ENCODE measurements around the gene MICU2. TPM values are rescaled to one million over a fixed set of nuclear protein-coding genes. Genes with fewer than 3 reads are reported as not detected.

The MICU2 gene
- total and polyA plus RNA-seq, 2 experiments from 2014 or later = 51.0 to 122 TPM

- Histone ChIP-seq H3K36me3 (ENCODE audit: insufficient read depth) (no peaks in the 10 kb centered on the region), H4K20me1 (replicated peaks; ENCODE audit: insufficient read depth) (0 out of 2 replicates have a peak, but pooled peaks cover 2% of the 10 kb centered on the region), H2AFZ (no peak overlapping the region), H3K27ac (ENCODE audit: low read depth) (no peak overlapping the region), H3K27me3 (ENCODE audit: insufficient read depth) (no peaks in the 10 kb centered on the region), H3K79me2 (replicated peaks; ENCODE audit: insufficient read depth) (no peaks in the 10 kb centered on the region), H3K4me1 (ENCODE audit: insufficient read depth) (no peaks in the 10 kb centered on the region), H3K9me2 (ENCODE audit: insufficient read depth) (no peaks in the 10 kb centered on the region), H3K4me2 (no peak overlapping the region), H3K4me3 (no peak overlapping the region), H3F3A (replicated peaks; ENCODE audit: low read depth) (no peaks in the 10 kb centered on the region)
- H3K27me3 Mint-ChIP-seq (ENCODE audit: insufficient read depth, low read depth, poor library complexity) = peaks cover 2% of the 10 kb centered on the region
- H3K36me3 Mint-ChIP-seq (ENCODE audit: low read depth) = peaks cover 3% of the 10 kb centered on the region; the same call in 1 of the 3 replicates
- no peaks in the 10 kb centered on the region; the same call in 2 of the 3 replicates for H3K9me3 Mint-ChIP-seq
- H3K27ac Mint-ChIP-seq = no peak overlapping the region
- no peak overlapping the region for H3K4me3 Mint-ChIP-seq
- H3K4me1 Mint-ChIP-seq = no peaks in the 10 kb centered on the region
- ATAC-seq (no peak), DNase-seq (ENCODE audit: low spot score) (no peak)
- TF ChIP-seq EZH2phosphoT487 (IDR thresholded peaks at IDR 0.05; ENCODE audit: unreplicated experiment) (no peak), REST (IDR thresholded peaks at IDR 0.05; ENCODE audit: unreplicated experiment) (no peak), CTCF (conservative IDR thresholded peaks at IDR 0.05; ENCODE audit: low read depth in 2 of 2) (no peak), NANOG (IDR thresholded peaks at IDR 0.05; ENCODE audit: borderline replicate concordance) (no peak)
Observed at GRCh38 chr13:21529146-21529893, 74.7 kb downstream of the MICU2 start.

GRCh38 chr13:21528616-21529015, 75.4 kb downstream of the MICU2 start:
- no peaks in the 10 kb centered on the region for H3K4me1 Mint-ChIP-seq
- no peak overlapping the region for H2AFZ ChIP-seq
- peaks cover 3% of the 10 kb centered on the region; the same call in 1 of the 3 replicates for H3K36me3 Mint-ChIP-seq (ENCODE audit: low read depth)
- no peaks in the 10 kb centered on the region for H3K36me3 ChIP-seq (ENCODE audit: insufficient read depth)
- no peak overlapping the region for H3K4me2 ChIP-seq
- ATAC-seq = no peak
- H3K27ac ChIP-seq (ENCODE audit: low read depth) = no peak overlapping the region
- TF ChIP-seq ZNF331 (CRISPR knock-in tag; IDR thresholded peaks at IDR 0.05; ENCODE audit: low read depth) (no peak), ETS1 (IDR thresholded peaks at IDR 0.05) (no peak), POLR2AphosphoS5 (IDR thresholded peaks at IDR 0.05; ENCODE audit: low read depth) (no peak), STAT1 (IDR thresholded peaks at IDR 0.05; ENCODE audit: unreplicated experiment) (no peak)
- no peaks in the 10 kb centered on the region for H3K27me3 ChIP-seq (ENCODE audit: insufficient read depth)
- no peak overlapping the region for H3K4me3 Mint-ChIP-seq
- no peaks in the 10 kb centered on the region; the same call in 2 of the 3 replicates for H3K9me3 Mint-ChIP-seq
- no peak for DNase-seq (ENCODE audit: low spot score)
- peaks cover 2% of the 10 kb centered on the region for H3K27me3 Mint-ChIP-seq (ENCODE audit: insufficient read depth, low read depth, poor library complexity)
- H3K4me1 ChIP-seq (ENCODE audit: insufficient read depth) = no peaks in the 10 kb centered on the region
- no peak overlapping the region for H3K4me3 ChIP-seq
- no peaks in the 10 kb centered on the region for H3K9me2 ChIP-seq (ENCODE audit: insufficient read depth)
- 0 out of 2 replicates have a peak, but pooled peaks cover 2% of the 10 kb centered on the region for H4K20me1 ChIP-seq (replicated peaks; ENCODE audit: insufficient read depth)
- no peak overlapping the region for H3K27ac Mint-ChIP-seq
- no peaks in the 10 kb centered on the region for H3K79me2 ChIP-seq (replicated peaks; ENCODE audit: insufficient read depth)
- no peaks in the 10 kb centered on the region for H3F3A ChIP-seq (replicated peaks; ENCODE audit: low read depth)

Measured in GM23338 (cell line).